Activated naive CD8-positive, alpha-beta T cell treated with anti-CD3 and anti-CD28 coated beads for 36 hours (primary cell): ENCODE measurements around the gene DYRK2. TPM values are rescaled to one million over a fixed set of nuclear protein-coding genes. Genes with fewer than 3 reads are reported as not detected.
A peak's percentile ranks its signal among the peaks of the same experiment; 100 is the strongest.

Experiments
- DNase-seq: peaks from one replicate; pipeline ENCODE4 v3.0.0; 2021
- H3K27ac Mint-ChIP-seq: one replicate; pipeline ENCODE4 v1.8.0; 2022; ENCODE audit warnings: mild to moderate bottlenecking, moderate library complexity, mixed read lengths
- H3K27me3 Mint-ChIP-seq: one replicate; pipeline ENCODE4 v1.8.0; 2022; ENCODE audit warnings: mild to moderate bottlenecking, mixed read lengths
- H3K36me3 Mint-ChIP-seq: one replicate; pipeline ENCODE4 v1.8.0; 2021; ENCODE audit warnings: mild to moderate bottlenecking, mixed read lengths
- H3K4me1 Mint-ChIP-seq: one replicate; pipeline ENCODE4 v1.8.0; 2021; ENCODE audit warnings: mixed read lengths
- H3K4me3 Mint-ChIP-seq: one replicate; pipeline ENCODE4 v1.8.0; 2022; ENCODE audit warnings: mild to moderate bottlenecking, moderate library complexity, mixed read lengths
- H3K9me3 Mint-ChIP-seq: one replicate; pipeline ENCODE4 v1.8.0; 2022; ENCODE audit warnings: mixed read lengths
- total RNA-seq, 2 experiments: library from RNA; stranded (reverse); gene quantifications; one replicate each; pipeline ENCODE4 v1.2.3, GENCODE V29; 2021

Gene DYRK2
- total RNA-seq, 2 experiments from 2014 or later = 29.6 to 33.0 TPM

- Mint-ChIP-seq H3K36me3 (peaks cover 17% of the 10 kb centered on the region), H3K9me3 (peaks cover 10% of the 10 kb centered on the region), H3K27me3 (no peaks in the 10 kb centered on the region), H3K4me3 (no peak overlapping the region), H3K27ac (peak overlapping the region; percentile 11), H3K4me1 (peaks cover 61% of the 10 kb centered on the region)
- no peak for DNase-seq
These were observed 15.4 kb upstream of the DYRK2 start for GRCh38 chr12:67633024-67633610.

- Mint-ChIP-seq H3K9me3 (peaks cover 8% of the 10 kb centered on the region), H3K36me3 (peaks cover 15% of the 10 kb centered on the region), H3K4me1 (peaks cover 57% of the 10 kb centered on the region), H3K27ac (peak overlapping the region; percentile 11), H3K27me3 (no peaks in the 10 kb centered on the region), H3K4me3 (no peak overlapping the region)
- DNase-seq = no peak
These were observed 14.8 kb upstream of the DYRK2 start for GRCh38 chr12:67633708-67634107.

- no peak for DNase-seq
- Mint-ChIP-seq H3K27me3 (no peaks in the 10 kb centered on the region), H3K27ac (peak overlapping the region; percentile 63), H3K4me3 (no peak overlapping the region), H3K36me3 (peaks cover 12% of the 10 kb centered on the region), H3K4me1 (peaks cover 55% of the 10 kb centered on the region), H3K9me3 (peaks cover 5% of the 10 kb centered on the region)
These were observed 14.2 kb upstream of the DYRK2 start for GRCh38 chr12:67634303-67634761.

GRCh38 chr12:67637718-67638117 lies 10.8 kb upstream of the DYRK2 start:
- peaks cover 37% of the 10 kb centered on the region for H3K4me1 Mint-ChIP-seq
- H3K4me3 Mint-ChIP-seq = no peak overlapping the region
- no peak for DNase-seq
- H3K27me3 Mint-ChIP-seq = no peaks in the 10 kb centered on the region
- H3K36me3 Mint-ChIP-seq = peaks cover 4% of the 10 kb centered on the region
- H3K27ac Mint-ChIP-seq = no peak overlapping the region
- H3K9me3 Mint-ChIP-seq = no peaks in the 10 kb centered on the region

- DNase-seq = no peak
- Mint-ChIP-seq H3K4me3 (no peak overlapping the region), H3K4me1 (peaks cover 27% of the 10 kb centered on the region), H3K27ac (no peak overlapping the region), H3K27me3 (no peaks in the 10 kb centered on the region), H3K36me3 (no peaks in the 10 kb centered on the region), H3K9me3 (no peaks in the 10 kb centered on the region)
These were observed 9.9 kb upstream of the DYRK2 start for GRCh38 chr12:67638694-67639093.

GRCh38 chr12:67640863-67641262 lies 7.7 kb upstream of the DYRK2 start:
- Mint-ChIP-seq H3K4me1 (peaks cover 14% of the 10 kb centered on the region), H3K27me3 (no peaks in the 10 kb centered on the region), H3K27ac (no peak overlapping the region), H3K9me3 (no peaks in the 10 kb centered on the region), H3K36me3 (peaks cover 2% of the 10 kb centered on the region), H3K4me3 (no peak overlapping the region)
- no peak for DNase-seq

- Mint-ChIP-seq H3K27ac (no peak overlapping the region), H3K4me1 (peaks cover 25% of the 10 kb centered on the region), H3K9me3 (no peaks in the 10 kb centered on the region), H3K27me3 (no peaks in the 10 kb centered on the region), H3K36me3 (peaks cover 4% of the 10 kb centered on the region), H3K4me3 (no peak overlapping the region)
- no peak for DNase-seq
These were observed 3.4 kb upstream of the DYRK2 start for GRCh38 chr12:67645126-67645525.

GRCh38 chr12:67645601-67646000 lies 2.9 kb upstream of the DYRK2 start:
- no peak overlapping the region for H3K4me3 Mint-ChIP-seq
- H3K9me3 Mint-ChIP-seq = no peaks in the 10 kb centered on the region
- H3K27me3 Mint-ChIP-seq = no peaks in the 10 kb centered on the region
- DNase-seq = no peak
- peaks cover 9% of the 10 kb centered on the region for H3K36me3 Mint-ChIP-seq
- peaks cover 26% of the 10 kb centered on the region for H3K4me1 Mint-ChIP-seq
- H3K27ac Mint-ChIP-seq = no peak overlapping the region

GRCh38 chr12:67646775-67647174 lies 1.8 kb upstream of the DYRK2 start:
- no peak overlapping the region for H3K27ac Mint-ChIP-seq
- H3K36me3 Mint-ChIP-seq = peaks cover 18% of the 10 kb centered on the region
- DNase-seq = no peak
- H3K9me3 Mint-ChIP-seq = no peaks in the 10 kb centered on the region
- no peaks in the 10 kb centered on the region for H3K27me3 Mint-ChIP-seq
- no peak overlapping the region for H3K4me3 Mint-ChIP-seq
- peaks cover 34% of the 10 kb centered on the region for H3K4me1 Mint-ChIP-seq

- peaks cover 34% of the 10 kb centered on the region for H3K4me1 Mint-ChIP-seq
- H3K4me3 Mint-ChIP-seq = peak overlapping the region; percentile 89
- peak; percentile 22 for DNase-seq
- H3K27ac Mint-ChIP-seq = peak overlapping the region; percentile 85
- H3K36me3 Mint-ChIP-seq = peaks cover 18% of the 10 kb centered on the region
- H3K27me3 Mint-ChIP-seq = no peaks in the 10 kb centered on the region
- H3K9me3 Mint-ChIP-seq = no peaks in the 10 kb centered on the region
These were observed 1.3 kb upstream of the DYRK2 start for GRCh38 chr12:67647181-67647798.

GRCh38 chr12:67647799-67648520 lies 585 bp upstream of the DYRK2 start:
- Mint-ChIP-seq H3K4me3 (peak overlapping the region; percentile 89), H3K27ac (peak overlapping the region; percentile 85), H3K27me3 (no peaks in the 10 kb centered on the region), H3K36me3 (peaks cover 19% of the 10 kb centered on the region), H3K9me3 (no peaks in the 10 kb centered on the region), H3K4me1 (peaks cover 36% of the 10 kb centered on the region)
- peak; percentile 35 for DNase-seq

GRCh38 chr12:67649261-67649569 lies 670 bp downstream of the DYRK2 start:
- no peaks in the 10 kb centered on the region for H3K9me3 Mint-ChIP-seq
- DNase-seq = no peak
- H3K36me3 Mint-ChIP-seq = peaks cover 32% of the 10 kb centered on the region
- H3K4me3 Mint-ChIP-seq = no peak overlapping the region
- peaks cover 49% of the 10 kb centered on the region for H3K4me1 Mint-ChIP-seq
- H3K27ac Mint-ChIP-seq = no peak overlapping the region
- no peaks in the 10 kb centered on the region for H3K27me3 Mint-ChIP-seq

- peak overlapping the region; percentile 91 for H3K4me3 Mint-ChIP-seq
- H3K9me3 Mint-ChIP-seq = no peaks in the 10 kb centered on the region
- peaks cover 54% of the 10 kb centered on the region for H3K4me1 Mint-ChIP-seq
These were observed 1.2 kb downstream of the DYRK2 start for GRCh38 chr12:67649570-67650387.

GRCh38 chr12:67650388-67651131 lies 2.0 kb downstream of the DYRK2 start:
- peaks cover 62% of the 10 kb centered on the region for H3K4me1 Mint-ChIP-seq

More at GRCh38 chr12:67649570-67650387, 1.2 kb downstream of the DYRK2 start:
- Mint-ChIP-seq H3K36me3 (peaks cover 35% of the 10 kb centered on the region), H3K27me3 (no peaks in the 10 kb centered on the region), H3K27ac (peak overlapping the region; percentile 90)
- DNase-seq = peak; percentile 43

More at GRCh38 chr12:67650388-67651131, 2.0 kb downstream of the DYRK2 start:
- Mint-ChIP-seq H3K9me3 (no peaks in the 10 kb centered on the region), H3K27ac (peak overlapping the region; percentile 90), H3K36me3 (peaks cover 43% of the 10 kb centered on the region), H3K4me3 (peak overlapping the region; percentile 91), H3K27me3 (no peaks in the 10 kb centered on the region)
- DNase-seq = no peak
